AG10803 (cell line): ENCODE data around the gene PLPP2.
"Not testable (repeated sequence)": the region's sequence is repeated elsewhere in the genome, so short reads cannot be mapped to it uniquely, and the experiment has no call there.

ENCODE experiments used
- DNase-seq: peaks from one replicate; pipeline ENCODE4 v3.0.0; 2010; ENCODE audit warnings: low read depth
- H3K4me3 ChIP-seq: 2 replicates; pipeline ENCODE4 v1.5.1; 2011; ENCODE audit warnings: mild to moderate bottlenecking, low read length, control low read depth
- CTCF ChIP-seq: conservative IDR thresholded peaks from 2 replicates; pipeline ENCODE4 v1.5.1; 2011; ENCODE audit warnings: mild to moderate bottlenecking, low read length, control low read depth, inconsistent platforms

The PLPP2 gene

GRCh38 chr19:279231-279630 lies 12.0 kb downstream of the PLPP2 start:
- no peak for TF ChIP-seq CTCF
- no peak for DNase-seq
- no peak overlapping the region for H3K4me3 ChIP-seq

DNA sequence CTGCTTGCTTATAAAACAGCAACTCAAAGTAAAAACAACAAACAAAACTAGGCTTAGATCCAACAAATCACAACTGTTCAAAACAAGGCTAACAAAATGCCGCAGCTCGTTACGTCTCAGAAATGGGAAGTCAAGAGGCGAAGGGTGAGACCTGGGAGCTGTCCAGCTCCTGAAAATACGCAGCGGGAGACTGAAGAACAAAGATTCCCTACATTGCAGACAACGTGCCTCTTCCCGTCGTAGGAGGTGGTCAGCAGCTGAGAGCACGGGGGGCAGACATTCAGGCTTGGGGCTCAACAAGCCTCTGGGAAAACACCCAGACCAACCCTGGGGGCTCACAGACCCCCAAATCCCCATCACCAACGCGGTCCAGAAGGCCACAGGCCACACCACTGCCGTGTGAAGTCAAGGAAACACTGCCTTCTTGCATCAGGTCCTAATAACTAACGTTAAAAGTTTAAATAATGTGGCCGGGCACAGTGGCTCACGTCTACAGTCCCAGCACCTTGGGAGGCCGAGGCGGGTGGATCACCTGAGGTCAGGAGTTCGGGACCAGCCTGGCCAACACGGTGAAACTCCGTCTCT lies 13.5 kb downstream of the PLPP2 start:
- H3K4me3 ChIP-seq, result no peak overlapping the region
- DNase-seq, result no peak
- no peak for TF ChIP-seq CTCF

DNA sequence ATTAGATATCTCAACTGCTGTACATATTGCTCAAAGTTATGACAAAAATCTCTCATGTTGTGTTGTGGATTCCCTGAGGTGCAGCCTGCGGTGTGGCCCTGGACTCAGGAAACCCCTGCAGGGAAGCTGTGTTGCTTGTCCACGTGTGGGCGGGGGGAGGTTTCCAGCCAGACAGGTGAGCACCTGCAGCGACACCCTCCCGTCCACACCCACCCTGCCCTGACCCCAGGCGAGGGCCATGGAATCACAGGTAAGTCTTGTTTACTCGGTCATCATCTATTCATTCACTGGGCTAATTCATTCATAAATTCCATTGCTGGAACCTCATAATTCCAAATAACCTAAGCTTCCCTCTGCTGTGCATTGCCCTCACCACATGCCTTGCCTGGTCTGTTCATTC lies 14.1 kb downstream of the PLPP2 start:
- DNase-seq, result no peak
- no peak overlapping the region for H3K4me3 ChIP-seq
- no peak for TF ChIP-seq CTCF

DNA sequence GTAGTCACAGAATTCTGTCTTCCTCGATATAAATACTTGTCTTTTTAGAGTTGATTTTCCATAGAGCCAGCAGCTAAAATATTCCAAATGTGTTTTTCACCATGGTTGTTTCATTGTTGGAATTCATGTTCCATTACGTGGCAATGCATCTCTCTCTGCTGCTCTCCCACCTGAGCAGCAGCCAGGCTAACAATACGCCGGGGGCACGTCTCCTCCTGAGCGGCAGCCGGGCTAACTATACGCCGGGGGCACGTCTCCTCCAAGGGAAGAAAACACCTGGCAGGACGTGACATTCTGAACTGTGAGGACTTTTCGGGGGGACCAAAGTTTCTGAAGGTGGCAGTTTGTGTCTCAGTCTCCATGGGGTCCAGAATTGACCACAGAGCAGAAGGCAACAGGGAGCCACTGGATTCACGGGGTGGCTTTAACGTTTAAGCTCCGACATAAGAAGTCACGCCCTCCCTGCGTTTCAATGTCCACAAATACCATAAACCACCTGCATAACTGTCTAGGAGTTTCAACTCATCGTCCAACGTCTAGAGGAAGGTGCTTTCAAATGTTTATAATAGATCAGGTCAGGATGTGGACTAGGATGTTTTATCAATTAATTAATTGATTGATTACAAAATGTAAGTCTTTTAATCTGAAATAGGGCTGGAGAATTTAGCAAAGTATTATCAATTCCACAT lies 15.1 kb downstream of the PLPP2 start:
- no peak for TF ChIP-seq CTCF
- no peak for DNase-seq

GRCh38 chr19:275000-275399 lies 16.2 kb downstream of the PLPP2 start:
- no peak for DNase-seq
- TF ChIP-seq CTCF, result no peak

More for the DNA sequence above, 15.1 kb downstream of the PLPP2 start:
- H3K4me3 ChIP-seq, result no peak overlapping the region

DNA sequence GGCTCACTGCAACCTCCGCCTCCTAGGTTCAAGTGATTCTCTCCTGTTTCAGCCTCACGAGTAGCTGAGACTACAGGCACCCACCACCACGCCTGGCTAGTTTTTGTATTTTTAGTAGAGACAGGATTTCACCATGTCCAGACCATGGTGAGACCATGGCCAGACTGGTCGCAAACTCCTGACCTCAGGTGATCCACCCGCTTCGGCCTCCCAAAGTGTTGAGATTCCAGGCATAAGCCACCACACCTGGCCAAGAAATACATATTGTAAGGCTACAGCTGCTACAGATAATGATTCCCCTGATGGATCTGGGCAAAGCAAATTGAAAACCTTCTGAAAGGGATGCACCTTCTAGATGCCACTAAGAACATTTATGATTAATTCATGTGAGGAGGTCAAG lies 17.8 kb downstream of the PLPP2 start:
- TF ChIP-seq CTCF, result no peak
- H3K4me3 ChIP-seq, result no peak overlapping the region
- DNase-seq, result no peak

More at GRCh38 chr19:275000-275399, 16.2 kb downstream of the PLPP2 start:
- H3K4me3 ChIP-seq, result no peak overlapping the region

- DNase-seq, result no peak
- no peak for TF ChIP-seq CTCF
These were observed 19.3 kb downstream of the PLPP2 start for GRCh38 chr19:271856-272255.

DNA sequence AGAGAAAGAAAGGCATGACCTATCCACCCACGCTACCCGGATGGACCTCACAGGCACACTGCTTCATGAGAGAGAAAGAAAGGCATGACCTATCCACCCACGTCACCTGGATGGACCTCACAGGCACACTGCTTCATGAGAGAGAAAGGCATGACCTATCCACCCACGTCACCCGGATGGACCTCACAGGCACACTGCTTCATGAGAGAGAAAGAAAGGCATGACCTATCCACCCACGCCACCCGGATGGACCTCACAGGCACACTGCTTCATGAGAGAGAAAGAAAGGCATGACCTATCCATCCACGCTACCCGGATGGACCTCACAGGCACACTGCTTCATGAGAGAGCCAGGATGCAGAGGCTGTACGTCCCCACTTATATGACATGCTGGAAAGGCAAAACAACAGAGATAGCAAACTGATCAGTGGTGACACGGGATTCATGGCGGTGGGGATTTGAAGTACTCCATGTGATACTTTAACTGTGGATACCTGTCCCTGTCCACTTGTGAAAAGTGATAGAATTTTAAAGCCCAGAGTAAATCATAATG lies 20.4 kb downstream of the PLPP2 start:
- not testable (repeated sequence) for DNase-seq, H3K4me3 ChIP-seq

More at GRCh38 chr19:271856-272255, 19.3 kb downstream of the PLPP2 start:
- H3K4me3 ChIP-seq, result no peak overlapping the region
